ENCODE results near the gene EDARADD. TPM values are rescaled to one million over a fixed set of nuclear protein-coding genes. Genes with fewer than 3 reads are reported as not detected.
A peak's percentile ranks its signal among the peaks of the same experiment; 100 is the strongest.

The EDARADD gene
- total RNA-seq, 1 donor from 2014 or later: 4.2 TPM

DNA sequence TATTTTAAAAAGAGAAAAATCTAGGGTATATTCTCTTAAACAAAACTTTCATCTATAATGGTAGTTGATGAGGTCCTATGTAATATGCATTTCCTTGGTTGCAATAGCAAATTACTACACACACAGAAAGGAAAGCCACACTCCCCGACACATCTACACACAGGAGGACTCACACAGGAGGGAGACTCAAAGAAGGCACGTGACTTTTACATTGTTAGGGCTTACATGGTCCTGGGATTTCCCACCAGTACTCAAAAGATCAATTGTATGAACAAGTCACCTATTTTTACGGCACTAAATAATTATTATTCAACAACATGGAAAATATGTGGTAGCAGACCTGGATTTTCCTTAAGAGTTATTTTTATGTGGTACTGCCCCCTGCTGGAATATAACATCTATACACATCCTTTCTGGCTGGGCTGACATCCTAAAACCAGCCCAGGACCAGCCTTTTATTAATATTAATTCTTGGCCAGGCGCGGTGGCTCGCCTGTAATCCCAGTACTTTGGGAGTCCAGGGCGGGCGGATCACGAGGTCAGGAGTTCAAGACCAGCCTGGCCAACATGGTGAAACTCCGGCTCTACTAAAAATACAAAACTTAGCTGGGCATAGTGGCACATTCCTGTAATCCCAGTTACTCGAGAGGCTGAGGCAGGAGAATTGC is 95.8 kb downstream of the EDARADD start:
- TF ChIP-seq CTCF (IDR thresholded peaks at IDR 0.05; ENCODE audit: insufficient read depth, low read length, poor library complexity, severe bottlenecking): peak; percentile 35
- no peak for DNase-seq (ENCODE audit: low read depth)
- Histone ChIP-seq H3K27me3 (ENCODE audit: control insufficient read depth, insufficient read depth, low read length) (no peaks in the 10 kb centered on the region), H3K36me3 (ENCODE audit: control insufficient read depth, insufficient read depth, low read length) (no peaks in the 10 kb centered on the region), H3K4me3 (ENCODE audit: low read depth, low read length) (no peak overlapping the region)

DNA sequence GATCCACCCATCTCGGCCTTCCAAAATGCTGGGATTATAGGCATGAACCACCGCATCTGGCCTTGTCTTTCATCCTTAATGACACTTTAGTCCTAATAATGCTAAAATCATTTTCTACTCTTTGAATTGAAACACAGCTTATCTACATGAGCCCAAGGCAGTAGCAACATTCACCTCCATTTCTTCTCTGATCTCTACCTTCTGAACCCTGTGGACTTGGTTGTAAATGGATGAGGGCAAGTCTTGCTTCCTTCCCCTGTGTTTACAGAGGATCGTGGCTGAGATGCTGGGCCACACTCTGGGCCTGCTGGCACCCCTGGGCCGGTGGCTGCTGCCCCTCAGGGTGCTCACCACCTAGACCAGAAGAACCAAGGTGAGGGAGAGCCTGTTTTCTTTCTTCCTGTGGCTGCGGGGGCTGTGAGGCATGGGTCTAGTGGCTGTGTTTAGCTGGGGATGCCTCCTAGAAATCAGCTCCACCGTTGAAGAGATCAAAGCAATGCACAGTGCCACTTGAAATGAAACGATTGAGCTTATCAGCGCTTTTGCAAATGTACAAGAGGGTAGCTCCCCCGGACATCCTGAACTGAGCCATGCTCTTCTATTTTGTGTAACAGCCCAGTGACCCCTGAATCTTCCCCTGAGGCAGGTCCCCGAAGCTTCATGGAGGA is 97.5 kb downstream of the EDARADD start:
- no peak for TF ChIP-seq CTCF (IDR thresholded peaks at IDR 0.05; ENCODE audit: insufficient read depth, low read length, poor library complexity, severe bottlenecking)
- DNase-seq (ENCODE audit: low read depth): no peak
- Histone ChIP-seq H3K4me3 (ENCODE audit: low read depth, low read length) (no peak overlapping the region), H3K36me3 (ENCODE audit: control insufficient read depth, insufficient read depth, low read length) (no peaks in the 10 kb centered on the region), H3K27me3 (ENCODE audit: control insufficient read depth, insufficient read depth, low read length) (no peaks in the 10 kb centered on the region)

GRCh38 chr1:236492378-236492777 is 98.3 kb downstream of the EDARADD start:
- H3K4me3 ChIP-seq (ENCODE audit: low read depth, low read length): no peak overlapping the region
- H3K27me3 ChIP-seq (ENCODE audit: control insufficient read depth, insufficient read depth, low read length): no peaks in the 10 kb centered on the region
- TF ChIP-seq CTCF (IDR thresholded peaks at IDR 0.05; ENCODE audit: insufficient read depth, low read length, poor library complexity, severe bottlenecking): no peak
- H3K36me3 ChIP-seq (ENCODE audit: control insufficient read depth, insufficient read depth, low read length): no peaks in the 10 kb centered on the region
- DNase-seq (ENCODE audit: low read depth): no peak

GRCh38 chr1:236494082-236494481 is 100.0 kb downstream of the EDARADD start:
- TF ChIP-seq CTCF (IDR thresholded peaks at IDR 0.05; ENCODE audit: insufficient read depth, low read length, poor library complexity, severe bottlenecking): no peak
- Histone ChIP-seq H3K27me3 (ENCODE audit: control insufficient read depth, insufficient read depth, low read length) (no peaks in the 10 kb centered on the region), H3K36me3 (ENCODE audit: control insufficient read depth, insufficient read depth, low read length) (no peaks in the 10 kb centered on the region), H3K4me3 (ENCODE audit: low read depth, low read length) (no peak overlapping the region)
- no peak for DNase-seq (ENCODE audit: low read depth)

GRCh38 chr1:236494586-236495466 is 100.7 kb downstream of the EDARADD start:
- DNase-seq (ENCODE audit: low read depth): no peak
- no peak overlapping the region for H3K4me3 ChIP-seq (ENCODE audit: low read depth, low read length)
- no peak for TF ChIP-seq CTCF (IDR thresholded peaks at IDR 0.05; ENCODE audit: insufficient read depth, low read length, poor library complexity, severe bottlenecking)

More at GRCh38 chr1:236494586-236495466, 100.7 kb downstream of the EDARADD start:
- H3K36me3 ChIP-seq (ENCODE audit: control insufficient read depth, insufficient read depth, low read length): no peaks in the 10 kb centered on the region
- H3K27me3 ChIP-seq (ENCODE audit: control insufficient read depth, insufficient read depth, low read length): no peaks in the 10 kb centered on the region

Measured in kidney epithelial cell (primary cell).